ENCODE measurements around the gene TEPSIN.

The TEPSIN gene

GRCh38 chr17:81218459-81218858 is 20.4 kb downstream of the TEPSIN start:
- no peak for DNase-seq

DNA sequence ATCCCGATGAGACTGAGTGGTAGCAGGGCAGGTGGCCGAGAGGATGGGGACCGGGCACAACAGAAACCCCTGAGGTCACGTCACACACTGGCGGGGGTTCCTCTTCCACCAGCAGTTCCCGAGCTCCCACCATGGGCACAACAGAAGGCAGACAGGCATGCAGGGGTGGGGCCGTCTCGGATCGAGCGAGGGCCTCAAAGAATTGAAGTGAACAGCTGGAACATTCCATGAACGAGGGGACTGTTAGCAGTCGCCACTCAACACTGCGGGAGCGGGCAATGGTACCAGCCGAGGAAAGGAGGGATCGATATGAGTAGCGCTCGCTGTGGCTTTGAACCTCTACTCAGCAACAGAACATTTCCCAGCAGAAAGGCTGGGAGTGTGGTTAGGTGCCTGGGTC is 21.4 kb downstream of the TEPSIN start:
- no peak for DNase-seq

GRCh38 chr17:81213978-81214377 is 24.9 kb downstream of the TEPSIN start:
- DNase-seq: no peak

DNA sequence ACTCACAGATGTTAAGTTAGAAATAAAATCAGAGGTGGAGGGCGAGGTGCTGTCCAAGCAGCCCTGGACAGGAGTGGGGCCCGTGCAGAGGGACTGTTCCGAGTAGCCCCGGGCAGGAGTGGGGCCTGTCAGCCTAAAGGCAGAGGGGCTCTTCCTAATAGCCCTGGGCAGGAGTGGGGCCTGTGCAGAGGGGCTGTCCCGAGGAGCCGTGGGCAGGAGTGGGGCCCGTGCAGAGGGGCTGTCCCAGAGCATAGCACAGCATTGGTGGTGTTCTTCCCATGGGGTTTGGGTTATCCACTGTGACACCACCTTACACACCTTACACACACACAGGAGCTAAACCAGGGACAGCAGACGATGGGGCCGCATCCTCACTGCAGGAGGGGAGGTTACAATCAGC is 26.5 kb downstream of the TEPSIN start:
- no peak for DNase-seq

DNA sequence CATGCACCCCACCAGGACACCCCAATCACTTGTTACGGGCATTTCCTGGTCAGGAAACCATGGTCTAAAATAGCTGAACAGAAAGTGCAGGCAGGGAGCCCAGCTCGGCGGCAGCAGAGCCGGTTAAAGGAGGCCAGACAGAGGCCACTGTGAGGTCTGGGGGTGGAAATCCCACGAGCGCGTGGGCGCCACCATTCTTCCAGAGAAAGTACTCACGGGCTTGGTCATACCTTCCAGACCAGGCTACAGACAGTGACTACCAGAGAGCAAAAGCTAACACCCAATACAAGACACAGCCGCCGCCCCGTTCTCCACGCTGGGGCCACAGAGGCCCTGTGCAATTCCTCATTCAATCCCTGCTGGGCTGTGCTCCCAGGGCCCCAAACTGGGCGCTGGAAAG is 28.0 kb downstream of the TEPSIN start:
- no peak for DNase-seq

DNA sequence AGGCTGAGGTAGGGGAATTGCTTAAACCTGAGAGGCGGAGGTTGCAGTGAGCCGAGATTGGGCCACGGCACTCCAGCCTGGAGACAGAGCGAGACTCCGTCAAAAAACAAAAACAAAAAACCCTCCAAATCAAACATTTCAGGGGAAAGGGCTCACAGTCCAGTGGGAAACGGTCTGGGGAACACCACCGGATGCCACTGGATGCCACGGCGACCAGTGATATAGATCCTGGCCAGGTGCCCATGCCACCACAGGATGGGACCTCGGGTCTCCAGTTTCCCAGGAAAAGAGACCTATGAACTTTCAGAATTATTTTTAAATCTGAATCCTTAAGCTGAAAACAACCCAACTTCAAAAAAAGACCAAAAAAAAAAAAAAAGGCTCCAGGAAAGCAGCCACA is 28.4 kb downstream of the TEPSIN start:
- no peak for DNase-seq

DNA sequence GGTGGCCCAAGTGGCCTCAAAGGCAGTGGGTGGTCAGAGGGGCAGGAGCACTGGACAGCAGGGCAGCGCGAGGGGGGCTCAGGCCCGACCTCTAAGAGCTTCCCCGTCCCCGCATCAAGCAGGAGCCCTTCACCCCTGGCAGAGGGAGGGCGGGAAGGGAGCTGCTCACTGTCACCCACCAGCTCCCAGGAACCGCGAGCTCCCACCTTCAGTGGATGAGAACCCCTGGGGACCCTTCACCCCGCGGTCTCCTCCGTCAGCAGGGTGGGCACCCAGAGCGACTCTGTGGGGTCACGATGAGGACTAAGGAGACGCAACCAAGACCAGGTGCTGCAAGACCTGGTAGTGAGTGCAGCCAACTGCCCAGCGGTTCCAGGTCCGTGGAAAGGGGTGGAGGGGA is 29.7 kb downstream of the TEPSIN start:
- no peak for DNase-seq

DNA sequence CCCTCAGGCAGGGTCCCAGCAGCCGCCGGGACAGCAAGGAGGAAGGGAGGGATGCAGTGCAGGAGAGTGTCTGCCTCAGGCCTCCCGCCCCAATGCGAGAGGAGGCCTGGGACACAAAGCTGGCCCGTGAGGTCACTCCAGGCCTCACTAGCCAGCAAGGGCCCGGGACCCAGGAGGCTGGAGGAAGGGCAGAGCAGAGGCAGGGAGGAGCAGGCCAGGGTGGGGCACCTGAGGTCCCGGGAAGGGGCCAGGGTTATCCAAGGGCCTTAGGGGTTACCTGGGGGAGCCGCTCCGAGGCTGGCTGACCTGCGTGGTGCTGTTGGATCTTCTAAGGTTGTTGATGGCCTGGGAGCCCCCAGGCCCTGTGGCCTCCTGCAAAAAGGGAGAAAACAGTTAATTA is 30.2 kb downstream of the TEPSIN start:
- no peak for DNase-seq

GRCh38 chr17:81207610-81208581 is 31.0 kb downstream of the TEPSIN start:
- no peak for DNase-seq

- DNase-seq: no peak
These were observed 32.2 kb downstream of the TEPSIN start for GRCh38 chr17:81206657-81207056.

DNA sequence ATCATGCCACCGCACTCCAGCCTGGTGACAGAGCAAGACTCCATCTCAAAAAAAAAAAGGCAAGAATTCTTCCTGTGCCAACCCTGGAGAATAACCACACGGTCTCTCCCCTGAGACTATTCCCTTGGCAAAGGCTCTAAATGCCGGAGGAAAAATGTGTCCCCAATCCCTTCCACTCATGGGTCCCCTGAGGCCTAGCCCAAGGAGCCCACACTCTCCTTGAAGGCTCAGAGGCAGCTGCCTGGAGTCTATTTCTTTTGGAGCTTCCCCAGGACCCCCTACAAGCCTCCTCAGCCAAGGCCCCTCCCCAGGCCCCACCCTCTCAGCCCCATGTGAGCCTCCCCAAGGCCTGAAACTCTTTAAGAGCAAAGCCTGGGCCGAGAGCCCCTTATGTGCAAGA is 32.7 kb downstream of the TEPSIN start:
- DNase-seq: no peak

GRCh38 chr17:81204578-81204977 is 34.3 kb downstream of the TEPSIN start:
- no peak for DNase-seq

DNA sequence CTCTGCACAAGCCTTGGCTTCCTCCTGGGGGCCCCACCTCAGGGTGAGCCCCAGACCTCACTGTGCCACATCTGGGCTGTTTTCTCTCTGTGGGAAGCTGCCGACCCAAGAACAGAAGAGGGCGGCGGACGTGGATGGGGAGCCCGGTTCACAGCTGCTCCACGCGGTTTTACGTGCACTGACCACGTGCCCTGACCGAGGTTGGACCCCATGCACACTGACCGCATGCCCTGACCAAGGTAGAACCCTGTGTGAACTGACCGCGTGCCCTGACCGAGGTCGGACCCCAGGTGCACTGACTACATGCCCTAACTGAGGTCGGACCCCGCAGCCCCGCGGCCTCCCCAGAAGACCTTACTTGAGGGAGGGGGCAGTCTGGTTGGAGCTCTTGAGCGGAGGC is 35.7 kb downstream of the TEPSIN start:
- no peak for DNase-seq

DNA sequence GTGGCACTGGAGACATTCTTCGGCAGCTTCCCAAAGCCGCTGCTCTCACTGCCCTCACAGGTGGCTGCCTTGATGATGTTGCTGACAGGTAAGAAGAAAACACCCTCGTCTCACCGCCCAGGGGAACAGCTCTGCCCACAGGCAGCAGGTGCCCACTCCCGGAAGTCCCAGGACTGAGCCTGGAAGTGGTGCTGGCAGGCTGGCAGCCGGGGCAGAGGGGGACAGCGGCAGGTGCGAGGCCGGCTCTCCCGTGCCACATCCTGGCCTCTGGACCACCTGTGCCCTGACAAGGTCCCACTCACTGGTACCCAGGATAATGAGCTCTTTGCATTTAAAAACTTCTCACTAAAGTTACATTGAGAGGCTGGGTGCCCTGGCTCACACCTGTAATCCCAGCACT is 36.5 kb downstream of the TEPSIN start:
- DNase-seq: no peak

DNA sequence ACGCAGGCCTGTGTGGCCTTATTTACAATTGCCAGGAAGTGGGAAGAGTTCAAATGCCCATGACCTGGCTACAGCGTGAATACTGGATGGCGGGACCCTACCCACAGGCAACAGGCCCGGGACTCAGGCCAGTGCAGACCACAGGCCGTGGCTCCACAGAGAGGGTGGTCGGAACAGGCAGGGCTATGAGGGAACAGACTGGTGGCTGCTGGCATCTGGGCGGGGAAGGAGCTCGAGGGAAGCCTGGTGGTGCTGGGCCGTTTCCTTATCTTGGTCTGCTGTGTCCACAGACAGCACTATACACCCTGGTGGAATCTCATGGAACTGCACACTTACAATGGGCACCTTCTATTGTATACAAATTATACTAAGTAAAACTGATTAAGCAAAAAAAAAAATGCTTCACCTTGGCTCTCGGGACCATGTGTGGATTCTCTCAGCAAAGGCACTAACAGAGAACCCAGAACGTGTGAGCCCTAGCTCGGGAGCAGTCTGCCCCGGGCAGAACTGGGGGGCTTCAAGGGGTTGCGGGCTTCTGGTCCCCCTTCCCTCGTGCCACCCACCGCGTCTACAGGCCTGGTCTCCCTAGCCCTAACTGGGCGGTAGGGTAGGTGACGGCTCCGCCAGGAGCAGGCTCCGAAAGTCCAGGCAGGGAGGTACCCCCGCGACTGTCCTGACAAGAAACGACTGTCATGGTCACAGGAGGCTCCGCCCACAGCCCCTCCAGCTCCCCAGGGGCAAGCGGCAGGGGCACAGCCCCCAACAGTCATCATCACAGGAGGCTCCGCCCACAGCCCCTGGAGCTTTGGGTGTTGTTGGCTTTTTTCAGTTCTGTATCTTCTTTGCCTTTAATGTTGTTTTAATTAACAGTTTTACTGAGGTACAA is 37.9 kb downstream of the TEPSIN start:
- DNase-seq: no peak

GRCh38 chr17:81200201-81200600 is 38.7 kb downstream of the TEPSIN start:
- no peak for DNase-seq

DNA sequence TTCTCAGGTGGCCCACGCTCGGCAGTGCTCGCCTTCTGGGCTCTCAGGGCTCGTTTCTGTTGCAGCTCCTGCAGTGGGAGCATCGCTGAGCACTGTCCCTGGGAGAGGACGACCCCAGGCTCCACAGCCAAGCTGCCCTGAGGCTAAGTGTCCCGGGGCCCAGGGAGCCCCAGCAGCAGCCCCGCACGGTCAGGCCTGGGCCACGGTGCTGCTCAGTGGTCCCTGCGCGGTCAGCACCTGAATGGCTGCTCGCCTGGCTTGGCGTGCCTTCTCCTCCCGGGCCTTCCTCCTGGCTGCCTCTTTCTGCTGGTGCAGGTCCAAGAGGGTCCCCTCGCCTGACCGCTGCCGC is 39.4 kb downstream of the TEPSIN start:
- no peak for DNase-seq

GRCh38 chr17:81198826-81199481 is 39.9 kb downstream of the TEPSIN start:
- no peak for DNase-seq

GRCh38 chr17:81197831-81198490 is 40.9 kb downstream of the TEPSIN start:
- no peak for DNase-seq

- DNase-seq: no peak
These were observed 41.5 kb downstream of the TEPSIN start for GRCh38 chr17:81197409-81197795.

- no peak for DNase-seq
These were observed 42.1 kb downstream of the TEPSIN start for GRCh38 chr17:81196505-81197408.
